Measurements from ENCODE around the gene ACADVL.
A peak's percentile ranks its signal among the peaks of the same experiment; 100 is the strongest.

Gene ACADVL

GRCh38 chr17:7262935-7263800, 43.4 kb downstream of the ACADVL start:
- Histone ChIP-seq H3K9ac (ENCODE audit: insufficient read length, low read depth) (peak overlapping the region; percentile 79), H3K9me3 (ENCODE audit: insufficient read depth, low read length) (no peaks in the 10 kb centered on the region), H3K4me3 (ENCODE audit: insufficient read length, low read depth) (peak overlapping the region; percentile 59), H3K36me3 (ENCODE audit: insufficient read depth, insufficient read length, low read length) (peaks cover 19% of the 10 kb centered on the region), H3K27me3 (ENCODE audit: insufficient read depth, insufficient read length) (peaks cover 34% of the 10 kb centered on the region), H3K4me1 (ENCODE audit: insufficient read depth, insufficient read length) (peaks cover 2% of the 10 kb centered on the region)
- no peak for TF ChIP-seq SUZ12 (IDR thresholded peaks at IDR 0.05; ENCODE audit: extremely low read depth, insufficient read depth, insufficient read length)
- no peak for TF ChIP-seq ZNF274 (IDR thresholded peaks at IDR 0.05; ENCODE audit: low read depth, low read length)
- no peak for TF ChIP-seq YY1 (IDR thresholded peaks at IDR 0.05; ENCODE audit: insufficient read depth, insufficient read length)
- DNase-seq (ENCODE audit: low read depth, low spot score), result no peak

GRCh38 chr17:7263801-7264078, 44.0 kb downstream of the ACADVL start:
- H3K9me3 ChIP-seq (ENCODE audit: insufficient read depth, low read length), result no peaks in the 10 kb centered on the region
- no peak for DNase-seq (ENCODE audit: low read depth, low spot score)
- peak overlapping the region; percentile 79 for H3K9ac ChIP-seq (ENCODE audit: insufficient read length, low read depth)
- TF ChIP-seq SUZ12 (IDR thresholded peaks at IDR 0.05; ENCODE audit: extremely low read depth, insufficient read depth, insufficient read length), result no peak
- H3K36me3 ChIP-seq (ENCODE audit: insufficient read depth, insufficient read length, low read length), result peaks cover 15% of the 10 kb centered on the region
- peaks cover 34% of the 10 kb centered on the region for H3K27me3 ChIP-seq (ENCODE audit: insufficient read depth, insufficient read length)
- peaks cover 2% of the 10 kb centered on the region for H3K4me1 ChIP-seq (ENCODE audit: insufficient read depth, insufficient read length)
- H3K4me3 ChIP-seq (ENCODE audit: insufficient read length, low read depth), result peak overlapping the region; percentile 59

GRCh38 chr17:7266784-7267183, 47.0 kb downstream of the ACADVL start:
- H3K27me3 ChIP-seq (ENCODE audit: insufficient read depth, insufficient read length), result peaks cover 21% of the 10 kb centered on the region
- H3K9ac ChIP-seq (ENCODE audit: insufficient read length, low read depth), result no peak overlapping the region
- no peak overlapping the region for H3K4me3 ChIP-seq (ENCODE audit: insufficient read length, low read depth)
- peaks cover 2% of the 10 kb centered on the region for H3K4me1 ChIP-seq (ENCODE audit: insufficient read depth, insufficient read length)
- H3K9me3 ChIP-seq (ENCODE audit: insufficient read depth, low read length), result no peaks in the 10 kb centered on the region
- DNase-seq (ENCODE audit: low read depth, low spot score), result no peak
- no peaks in the 10 kb centered on the region for H3K36me3 ChIP-seq (ENCODE audit: insufficient read depth, insufficient read length, low read length)
- TF ChIP-seq ZNF274 (IDR thresholded peaks at IDR 0.05; ENCODE audit: low read depth, low read length) (no peak), SUZ12 (IDR thresholded peaks at IDR 0.05; ENCODE audit: extremely low read depth, insufficient read depth, insufficient read length) (no peak), YY1 (IDR thresholded peaks at IDR 0.05; ENCODE audit: insufficient read depth, insufficient read length) (no peak)

Measured in NT2/D1 (cell line).